ENCODE results near the gene CHCHD6. TPM values are rescaled to one million over a fixed set of nuclear protein-coding genes. Genes with fewer than 3 reads are reported as not detected.

The CHCHD6 gene
- total RNA-seq, 2 experiments from 2014 or later: 16.6 to 21.2 TPM

DNA sequence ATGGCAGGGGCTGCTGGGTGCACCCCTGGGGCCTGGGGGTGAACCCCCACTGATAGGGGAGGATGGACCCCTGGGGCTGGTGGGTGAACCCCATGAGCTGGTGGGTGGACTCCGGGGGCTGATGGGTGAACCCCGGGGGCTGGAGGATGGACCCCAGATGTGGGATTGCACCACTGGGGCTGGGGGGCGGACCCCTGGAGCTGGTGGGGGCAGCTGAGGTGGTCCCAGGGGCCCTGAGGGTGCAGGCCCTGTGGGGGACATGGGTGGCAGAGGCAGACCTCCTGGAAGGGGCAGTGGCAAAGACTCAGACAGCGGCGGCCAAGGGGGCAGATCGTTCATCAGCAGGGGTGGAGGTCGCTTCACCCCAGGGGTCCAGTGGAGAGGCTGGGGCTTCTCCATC is 31.7 kb upstream of the CHCHD6 start:
- H3K4me3 Mint-ChIP-seq: no peak overlapping the region
- H3K27me3 Mint-ChIP-seq: no peaks in the 10 kb centered on the region
- peaks cover 7% of the 10 kb centered on the region for H3K9me3 Mint-ChIP-seq
- no peak for TF ChIP-seq CTCF (IDR thresholded peaks at IDR 0.05)
- DNase-seq (no peak), ATAC-seq (no peak)
- H3K36me3 Mint-ChIP-seq (ENCODE audit: low read depth): no peaks in the 10 kb centered on the region
- POLR2A ChIA-PET: no interaction called here
- H3K27ac Mint-ChIP-seq: no peak overlapping the region
- H3K4me1 Mint-ChIP-seq (ENCODE audit: low read depth): peaks cover 6% of the 10 kb centered on the region
- intact Hi-C loops (cut with micrococcal nuclease): loop anchor here (10.0 kb wide), 1 partner anchor 782 kb away; no protein-coding TSS in a partner anchor
- CTCF ChIA-PET: interaction anchor here (1.3 kb wide), 1 partner anchor 9 kb away, joined by 3 read pairs; no protein-coding TSS in a partner anchor

DNA sequence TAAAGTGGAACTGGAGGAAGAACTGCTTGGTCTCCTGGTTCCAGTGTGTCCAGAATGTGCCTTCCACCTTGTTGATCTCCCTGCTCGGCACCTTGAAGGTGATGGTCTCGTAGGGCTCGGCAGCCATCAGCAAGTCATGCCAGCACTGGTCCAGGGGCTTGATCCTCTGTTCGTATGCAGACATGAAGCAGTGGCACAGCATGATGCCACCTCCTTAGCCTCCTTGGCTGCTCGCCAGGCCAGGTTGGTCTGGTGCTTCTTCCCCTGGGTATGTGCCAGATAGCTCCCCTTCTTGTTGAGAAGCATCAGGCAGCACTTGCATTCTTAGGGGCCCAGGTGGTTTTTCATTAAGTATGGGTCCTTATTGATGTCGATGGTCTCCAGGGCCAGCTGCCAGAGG is 31.3 kb upstream of the CHCHD6 start:
- POLR2A ChIA-PET: no interaction called here
- Mint-ChIP-seq H3K36me3 (ENCODE audit: low read depth) (no peaks in the 10 kb centered on the region), H3K27ac (no peak overlapping the region), H3K27me3 (no peaks in the 10 kb centered on the region), H3K4me3 (no peak overlapping the region), H3K4me1 (ENCODE audit: low read depth) (peaks cover 6% of the 10 kb centered on the region), H3K9me3 (peaks cover 7% of the 10 kb centered on the region)
- TF ChIP-seq CTCF (IDR thresholded peaks at IDR 0.05): no peak
- CTCF ChIA-PET: interaction anchor here (1.3 kb wide), 1 partner anchor 9 kb away, joined by 3 read pairs; no protein-coding TSS in a partner anchor
- ATAC-seq: no peak
- no peak for DNase-seq
- intact Hi-C loops (cut with micrococcal nuclease): loop anchor here (10.0 kb wide), 1 partner anchor 782 kb away; no protein-coding TSS in a partner anchor

GRCh38 chr3:126676919-126677705 is 26.9 kb upstream of the CHCHD6 start:
- ATAC-seq (no peak), DNase-seq (no peak)
- no peak for TF ChIP-seq CTCF (IDR thresholded peaks at IDR 0.05)
- CTCF ChIA-PET: interaction anchor here (1.8 to 3.6 kb wide), 2 partner anchors 390 to 870 kb away, joined by 4 to 21 read pairs; no protein-coding TSS in a partner anchor
- intact Hi-C loops (cut with micrococcal nuclease): loop anchor here (5.0 to 10.0 kb wide), 3 partner anchors 305 to 865 kb away; partner anchors contain the start of gene PLXNA1
- POLR2A ChIA-PET: no interaction called here
- Mint-ChIP-seq H3K9me3 (no peaks in the 10 kb centered on the region), H3K36me3 (ENCODE audit: low read depth) (no peaks in the 10 kb centered on the region), H3K4me1 (ENCODE audit: low read depth) (peaks cover 3% of the 10 kb centered on the region), H3K4me3 (no peak overlapping the region), H3K27me3 (peaks cover 5% of the 10 kb centered on the region), H3K27ac (no peak overlapping the region)

- ATAC-seq: no peak
- peaks cover 3% of the 10 kb centered on the region for H3K4me1 Mint-ChIP-seq (ENCODE audit: low read depth)
- H3K4me3 Mint-ChIP-seq: no peak overlapping the region
- ChIA-PET CTCF (interaction anchor here (1.0 to 3.6 kb wide), 11 partner anchors 9 to 869 kb away, joined by 3 to 21 read pairs (median 5); no protein-coding TSS in a partner anchor), POLR2A (no interaction called here)
- peaks cover 5% of the 10 kb centered on the region for H3K27me3 Mint-ChIP-seq
- H3K27ac Mint-ChIP-seq: no peak overlapping the region
- H3K9me3 Mint-ChIP-seq: no peaks in the 10 kb centered on the region
- H3K36me3 Mint-ChIP-seq (ENCODE audit: low read depth): no peaks in the 10 kb centered on the region
- intact Hi-C loops (cut with micrococcal nuclease): loop anchor here (5.0 to 10.0 kb wide), 3 partner anchors 304 to 864 kb away; partner anchors contain the start of gene PLXNA1
- no peak for TF ChIP-seq CTCF (IDR thresholded peaks at IDR 0.05)
- no peak for DNase-seq
These were observed 26.1 kb upstream of the CHCHD6 start for GRCh38 chr3:126677862-126678503.

Data from activated CD8-positive, alpha-beta T cell treated with anti-CD3 and anti-CD28 coated beads for 36 hours (primary cell).